ENCODE data around the gene MCRS1. TPM values are rescaled to one million over a fixed set of nuclear protein-coding genes. Genes with fewer than 3 reads are reported as not detected.

Gene MCRS1
- total RNA-seq, 8 experiments from 2014 or later, result 30.4 to 72.3 (median 47.0) TPM

- in situ Hi-C loops (cut with MboI; ENCODE audit: low pct_unique_long_range_greater_than_20kb in 2 of 9, low sequenced_read_pairs in 9 of 9, unreplicated experiment in 9 of 9), result no loop called here
- 0 to 100% (median 63%) methylated on average over 1 to 5 of the region's 9 CpGs; no CpG with 5 or more reads in 1 of the 10 experiments for WGBS, 10 experiments
Measured at GRCh38 chr12:49577589-49578315, 9.8 kb upstream of the MCRS1 start.

GRCh38 chr12:49568442-49569162 is 660 bp upstream of the MCRS1 start:
- WGBS, 10 experiments, result 0 to 20% (median 1%) methylated on average over 1 to 18 of the region's 19 CpGs
- in situ Hi-C loops (cut with MboI; ENCODE audit: low pct_unique_long_range_greater_than_20kb in 2 of 9, low sequenced_read_pairs in 9 of 9, unreplicated experiment in 9 of 9), result no loop called here

More at GRCh38 chr12:49577589-49578315, 9.8 kb upstream of the MCRS1 start:
- Histone ChIP-seq H3K4me3 (no peak overlapping the region), H3K4me1 (replicated peaks in 1 of 2) (peaks cover 16 to 18% of the 10 kb centered on the region in 2 donors), H3K27ac (no peak overlapping the region)
- ATAC-seq (replicated peaks in 6 of 8), result no peak

GRCh38 chr12:49567302-49567610 is 686 bp downstream of the MCRS1 start:
- in situ Hi-C loops (cut with MboI; ENCODE audit: low pct_unique_long_range_greater_than_20kb in 2 of 9, low sequenced_read_pairs in 9 of 9, unreplicated experiment in 9 of 9), result no loop called here
- H3K4me3 ChIP-seq, result peak overlapping the region; percentile 65 to 91 (median 88)
- H3K4me1 ChIP-seq (replicated peaks in 1 of 2), result peaks cover 8% of the 10 kb centered on the region in 2 donors
- WGBS, 10 experiments, result 0 to 60% (median 5%) methylated on average over 1 to 7 of the region's 11 CpGs; no CpG with 5 or more reads in 4 of the 10 experiments
- peak overlapping the region; percentile 88 to 95 for H3K27ac ChIP-seq
- ATAC-seq (replicated peaks in 6 of 8), result peak in 2 of 8 experiments; percentile 2 to 3

More at GRCh38 chr12:49568442-49569162, 660 bp upstream of the MCRS1 start:
- Histone ChIP-seq H3K27ac (peak overlapping the region; percentile 88 to 95), H3K4me1 (replicated peaks in 1 of 2) (peaks cover 8% of the 10 kb centered on the region in 2 donors), H3K4me3 (peak overlapping the region; percentile 65 to 91 (median 88))
- ATAC-seq (replicated peaks in 6 of 8), result peak in 5 of 8 experiments; percentile 36 to 48 (median 41)

GRCh38 chr12:49566361-49566760 is 1.6 kb downstream of the MCRS1 start:
- Histone ChIP-seq H3K4me3 (no peak overlapping the region), H3K27ac (no peak overlapping the region)

GRCh38 chr12:49565406-49566265 is 2.3 kb downstream of the MCRS1 start:
- no peak for ATAC-seq (replicated peaks in 6 of 8)
- in situ Hi-C loops (cut with MboI; ENCODE audit: low pct_unique_long_range_greater_than_20kb in 2 of 9, low sequenced_read_pairs in 9 of 9, unreplicated experiment in 9 of 9), result no loop called here
- no peak overlapping the region for H3K27ac ChIP-seq
- H3K4me3 ChIP-seq, result no peak overlapping the region
- peaks cover 8% of the 10 kb centered on the region in 2 donors for H3K4me1 ChIP-seq (replicated peaks in 1 of 2)
- 83 to 100% (median 93%) methylated on average over 1 to 5 of the region's 12 CpGs; no CpG with 5 or more reads in 7 of the 10 experiments for WGBS, 10 experiments

More at GRCh38 chr12:49566361-49566760, 1.6 kb downstream of the MCRS1 start:
- 83 to 100% (median 100%) methylated on average over 1 to 4 of the region's 13 CpGs; no CpG with 5 or more reads in 5 of the 10 experiments for WGBS, 10 experiments
- no peak for ATAC-seq (replicated peaks in 6 of 8)
- H3K4me1 ChIP-seq (replicated peaks in 1 of 2), result peaks cover 8% of the 10 kb centered on the region in 2 donors
- in situ Hi-C loops (cut with MboI; ENCODE audit: low pct_unique_long_range_greater_than_20kb in 2 of 9, low sequenced_read_pairs in 9 of 9, unreplicated experiment in 9 of 9), result no loop called here

GRCh38 chr12:49564686-49565405 is 3.1 kb downstream of the MCRS1 start:
- no peak overlapping the region for H3K4me3 ChIP-seq
- H3K4me1 ChIP-seq (replicated peaks in 1 of 2), result peaks cover 8% of the 10 kb centered on the region in 2 donors
- H3K27ac ChIP-seq, result no peak overlapping the region
- 100% methylated on average over 1 of the region's 8 CpGs; no CpG with 5 or more reads in 9 of the 10 experiments for WGBS, 10 experiments
- no peak for ATAC-seq (replicated peaks in 6 of 8)
- in situ Hi-C loops (cut with MboI; ENCODE audit: low pct_unique_long_range_greater_than_20kb in 2 of 9, low sequenced_read_pairs in 9 of 9, unreplicated experiment in 9 of 9), result no loop called here

- Histone ChIP-seq H3K27ac (no peak overlapping the region), H3K4me3 (no peak overlapping the region), H3K4me1 (replicated peaks in 1 of 2) (peaks cover 6% of the 10 kb centered on the region in 2 donors)
- in situ Hi-C loops (cut with MboI; ENCODE audit: low pct_unique_long_range_greater_than_20kb in 2 of 9, low sequenced_read_pairs in 9 of 9, unreplicated experiment in 9 of 9), result no loop called here
- peak in 1 of 8 experiments; percentile 9 for ATAC-seq (replicated peaks in 6 of 8)
- WGBS, 10 experiments, result 50 to 100% (median 99%) methylated on average over 1 to 8 of the region's 14 CpGs; no CpG with 5 or more reads in 4 of the 10 experiments
Measured at GRCh38 chr12:49563951-49564685, 3.8 kb downstream of the MCRS1 start.

- in situ Hi-C loops (cut with MboI; ENCODE audit: low pct_unique_long_range_greater_than_20kb in 2 of 9, low sequenced_read_pairs in 9 of 9, unreplicated experiment in 9 of 9), result no loop called here
- no peak for ATAC-seq (replicated peaks in 6 of 8)
- 100% methylated on average over 1 to 5 of the region's 6 CpGs; no CpG with 5 or more reads in 7 of the 10 experiments for WGBS, 10 experiments
Measured at GRCh38 chr12:49562831-49563230, 5.1 kb downstream of the MCRS1 start.

GRCh38 chr12:49562233-49562632 is 5.7 kb downstream of the MCRS1 start:
- WGBS, 10 experiments, result 65 to 100% (median 92%) methylated on average over 2 to 6 of the region's 6 CpGs; no CpG with 5 or more reads in 1 of the 10 experiments

More at GRCh38 chr12:49562831-49563230, 5.1 kb downstream of the MCRS1 start:
- H3K4me1 ChIP-seq (replicated peaks in 1 of 2), result peaks cover 5 to 6% of the 10 kb centered on the region in 2 donors
- H3K27ac ChIP-seq, result no peak overlapping the region
- H3K4me3 ChIP-seq, result no peak overlapping the region

GRCh38 chr12:49560695-49561094 is 7.2 kb downstream of the MCRS1 start:
- no peak overlapping the region for H3K27ac ChIP-seq
- WGBS, 10 experiments, result 66 to 100% (median 92%) methylated on average over 1 to 6 of the region's 7 CpGs; no CpG with 5 or more reads in 3 of the 10 experiments
- H3K4me1 ChIP-seq (replicated peaks in 1 of 2), result no peaks in the 10 kb centered on the region
- H3K4me3 ChIP-seq, result no peak overlapping the region
- no peak for ATAC-seq (replicated peaks in 6 of 8)
- in situ Hi-C loops (cut with MboI; ENCODE audit: low pct_unique_long_range_greater_than_20kb in 2 of 9, low sequenced_read_pairs in 9 of 9, unreplicated experiment in 9 of 9), result no loop called here

More at GRCh38 chr12:49562233-49562632, 5.7 kb downstream of the MCRS1 start:
- no peak for ATAC-seq (replicated peaks in 6 of 8)
- in situ Hi-C loops (cut with MboI; ENCODE audit: low pct_unique_long_range_greater_than_20kb in 2 of 9, low sequenced_read_pairs in 9 of 9, unreplicated experiment in 9 of 9), result no loop called here
- no peak overlapping the region for H3K27ac ChIP-seq
- no peak overlapping the region for H3K4me3 ChIP-seq
- H3K4me1 ChIP-seq (replicated peaks in 1 of 2), result peaks cover 5 to 6% of the 10 kb centered on the region in 2 donors

GRCh38 chr12:49559011-49559675 is 8.8 kb downstream of the MCRS1 start:
- in situ Hi-C loops (cut with MboI; ENCODE audit: low pct_unique_long_range_greater_than_20kb in 2 of 9, low sequenced_read_pairs in 9 of 9, unreplicated experiment in 9 of 9), result no loop called here
- no peak overlapping the region for H3K27ac ChIP-seq
- no peak for ATAC-seq (replicated peaks in 6 of 8)
- H3K4me1 ChIP-seq (replicated peaks in 1 of 2), result peaks cover 3 to 4% of the 10 kb centered on the region in 2 donors
- no peak overlapping the region for H3K4me3 ChIP-seq
- WGBS, 10 experiments, result 67 to 100% (median 100%) methylated on average over 1 to 15 of the region's 17 CpGs; no CpG with 5 or more reads in 3 of the 10 experiments

Measured in motor neuron (in vitro differentiated cells).